GM04504 (cell line): Measurements from ENCODE around the gene FAM170A.

ENCODE experiments used
- DNase-seq: peaks from one replicate; pipeline ENCODE4 v3.0.0-alpha.2; 2012; ENCODE audit warnings: low read depth

Gene FAM170A, protein sequence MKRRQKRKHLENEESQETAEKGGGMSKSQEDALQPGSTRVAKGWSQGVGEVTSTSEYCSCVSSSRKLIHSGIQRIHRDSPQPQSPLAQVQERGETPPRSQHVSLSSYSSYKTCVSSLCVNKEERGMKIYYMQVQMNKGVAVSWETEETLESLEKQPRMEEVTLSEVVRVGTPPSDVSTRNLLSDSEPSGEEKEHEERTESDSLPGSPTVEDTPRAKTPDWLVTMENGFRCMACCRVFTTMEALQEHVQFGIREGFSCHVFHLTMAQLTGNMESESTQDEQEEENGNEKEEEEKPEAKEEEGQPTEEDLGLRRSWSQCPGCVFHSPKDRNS

DNA sequence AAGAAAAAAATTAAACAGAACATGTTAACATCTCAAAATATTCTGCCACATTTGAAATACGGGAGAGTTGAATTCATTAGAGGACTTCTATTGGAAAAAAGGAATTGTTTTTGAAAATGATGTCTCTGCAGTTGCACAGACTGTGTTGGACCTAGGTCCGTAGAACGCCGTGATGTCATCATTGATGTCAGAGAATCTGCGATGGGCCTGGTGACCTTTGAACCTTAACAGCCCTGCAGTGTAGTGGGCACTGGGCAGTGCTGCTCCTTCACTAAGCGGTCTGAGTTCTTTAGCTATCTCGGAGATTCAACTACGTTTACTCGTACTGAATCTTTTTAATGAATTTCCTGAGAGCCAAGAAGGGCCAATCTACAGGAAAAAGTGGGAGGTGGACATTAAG, at the start of gene FAM170A:
FAM170A (plus strand) TSS at position 220 of the 400 bp plus-strand sequence. CDS start 211 bp downstream, outside the sequence.
- no peak for DNase-seq

GRCh38 chr5:119582987-119583386, 46.4 kb upstream of the FAM170A start:
- DNase-seq: no peak

DNA sequence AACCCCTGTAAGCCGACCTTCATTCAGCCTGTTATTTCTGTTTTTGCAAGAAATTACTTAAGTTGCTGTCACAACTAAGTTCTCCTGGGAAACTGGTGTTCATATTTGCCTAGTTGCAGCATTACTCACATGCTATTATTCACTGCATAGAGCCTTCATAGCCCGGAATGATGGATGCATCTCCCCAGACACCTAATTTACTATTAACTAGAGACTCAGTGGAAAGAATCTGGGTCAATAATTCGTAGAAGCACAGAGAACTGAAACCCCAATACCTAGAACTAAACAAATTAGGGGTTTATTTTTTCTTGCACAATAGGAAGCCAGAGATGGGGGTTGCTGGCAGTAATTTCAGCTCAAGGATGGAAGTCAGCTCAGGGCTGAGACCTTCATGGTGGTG, 45.7 kb upstream of the FAM170A start:
- DNase-seq: no peak

- no peak for DNase-seq
Measured at GRCh38 chr5:119596046-119596445, 33.3 kb upstream of the FAM170A start.

GRCh38 chr5:119597728-119598298, 31.5 kb upstream of the FAM170A start:
- no peak for DNase-seq

DNA sequence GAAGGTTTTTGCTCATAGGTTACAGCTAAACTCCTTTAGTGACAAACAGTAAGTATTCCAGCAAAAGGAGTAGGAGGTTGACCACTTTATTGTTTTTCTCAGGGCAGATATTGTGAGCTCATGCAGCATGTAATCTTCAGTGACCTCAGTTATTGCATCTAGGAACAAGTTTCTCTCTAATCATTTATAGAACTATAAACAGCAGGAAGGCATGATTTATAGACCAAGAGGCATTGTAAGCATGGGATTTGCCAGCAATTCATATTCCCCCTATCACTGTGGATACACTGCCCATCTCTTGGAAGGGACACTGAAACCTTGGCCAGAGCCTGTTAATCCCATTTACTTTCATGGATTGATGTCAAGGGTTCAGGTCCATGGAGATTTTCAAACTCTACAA, 15.4 kb upstream of the FAM170A start:
- DNase-seq: no peak

- no peak for DNase-seq
Measured at GRCh38 chr5:119614838-119615237, 14.5 kb upstream of the FAM170A start.

- DNase-seq: no peak
Measured at GRCh38 chr5:119626086-119626485, 3.3 kb upstream of the FAM170A start.

DNA sequence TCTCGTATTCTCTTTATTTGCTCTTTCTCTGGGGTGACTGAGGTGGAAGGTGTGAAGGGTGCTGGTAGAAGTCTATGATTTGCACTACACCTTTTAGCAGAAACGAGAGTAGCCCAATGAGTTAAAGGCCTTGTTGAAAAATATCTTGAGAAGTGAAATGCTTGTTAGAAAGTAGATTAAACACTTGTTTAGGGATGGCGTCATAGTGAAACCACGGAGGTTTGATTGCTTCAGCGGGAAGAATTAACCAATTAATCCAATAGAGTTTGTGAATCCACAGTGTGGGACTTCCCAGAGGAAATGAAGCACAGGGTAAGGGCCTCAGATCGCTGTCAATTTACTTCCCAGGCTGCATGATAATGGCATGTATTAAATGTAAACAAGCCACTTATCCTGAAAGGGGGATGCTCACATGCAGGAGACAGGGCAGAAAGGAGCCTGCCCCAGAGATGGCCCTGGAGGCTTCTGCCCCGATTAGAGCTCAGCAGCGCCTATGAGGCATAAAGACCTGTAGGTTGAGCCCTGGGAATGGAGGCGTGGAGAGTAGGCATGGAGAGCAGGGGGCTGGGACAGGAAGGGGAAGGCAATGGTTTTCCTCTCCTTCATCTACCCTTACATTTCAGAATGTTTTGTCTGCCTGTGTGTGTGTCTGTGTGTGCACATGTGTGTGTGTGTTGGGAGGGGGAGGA, 1.5 kb downstream of the FAM170A start:
- no peak for DNase-seq

GRCh38 chr5:119631660-119632059, 2.3 kb downstream of the FAM170A start:
- DNase-seq: no peak

- no peak for DNase-seq
Measured at GRCh38 chr5:119651486-119651885, 22.1 kb downstream of the FAM170A start.

- DNase-seq: no peak
Measured at GRCh38 chr5:119655061-119655460, 25.7 kb downstream of the FAM170A start.

DNA sequence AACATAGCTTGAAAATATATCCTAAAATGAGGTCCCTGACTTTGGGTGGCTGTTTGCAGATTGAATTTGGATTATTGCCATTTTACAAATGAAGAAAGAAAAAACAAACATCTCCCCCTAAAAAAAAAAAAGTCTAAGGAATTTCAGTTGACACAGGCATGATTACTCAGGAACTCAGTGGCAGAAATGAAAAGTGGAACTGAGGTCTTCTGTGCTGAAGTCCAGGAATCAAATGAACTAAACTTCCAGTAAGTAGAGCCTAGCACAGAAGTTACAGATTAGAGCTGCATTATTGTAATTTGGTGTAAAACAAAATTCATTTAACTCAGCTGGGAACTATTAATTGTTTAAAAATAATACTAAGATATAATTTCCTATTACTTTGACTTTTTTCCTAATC, 26.7 kb downstream of the FAM170A start:
- DNase-seq: no peak

DNA sequence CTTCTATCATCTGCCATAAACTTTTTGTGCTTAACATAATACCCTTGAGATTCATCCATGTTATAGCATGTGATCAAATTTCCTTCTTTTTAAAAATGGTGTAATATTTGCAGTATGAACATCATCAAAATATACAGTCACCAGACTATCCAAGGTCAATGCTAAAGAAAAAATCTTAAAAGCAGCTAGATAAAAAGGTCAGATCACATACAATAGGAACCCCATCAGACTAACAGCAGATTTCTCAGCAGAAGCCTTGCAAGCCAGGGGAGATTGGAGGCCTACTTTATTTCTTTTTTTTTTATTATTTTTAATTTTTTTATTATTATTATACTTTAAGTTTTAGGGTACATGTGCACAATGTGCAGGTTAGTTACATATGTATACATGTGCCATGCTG, 37.2 kb downstream of the FAM170A start:
- DNase-seq: no peak

- no peak for DNase-seq
Measured at GRCh38 chr5:119678351-119679028, 49.1 kb downstream of the FAM170A start.

DNA sequence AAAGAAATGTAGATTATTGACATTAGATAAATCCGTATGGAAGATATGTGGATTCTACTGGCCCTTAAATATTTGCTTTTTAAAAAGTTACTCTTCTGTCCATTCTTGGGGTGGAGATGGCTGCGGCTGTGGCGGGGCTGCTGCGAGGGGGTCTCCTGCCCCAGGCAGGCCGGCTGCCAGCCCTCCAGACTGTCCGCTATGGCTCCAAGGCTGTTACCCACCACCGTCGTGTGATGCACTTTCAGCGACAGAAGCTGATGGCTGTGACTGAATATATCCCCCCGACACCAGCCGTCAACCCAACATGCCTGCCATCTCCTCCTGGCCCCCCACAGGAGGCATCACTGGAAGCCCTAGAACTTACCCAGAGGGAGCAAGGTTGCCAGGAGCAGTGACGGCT, 50.7 kb downstream of the FAM170A start:
- DNase-seq: no peak

- DNase-seq: no peak
Measured at GRCh38 chr5:119681734-119682133, 52.4 kb downstream of the FAM170A start.

DNA sequence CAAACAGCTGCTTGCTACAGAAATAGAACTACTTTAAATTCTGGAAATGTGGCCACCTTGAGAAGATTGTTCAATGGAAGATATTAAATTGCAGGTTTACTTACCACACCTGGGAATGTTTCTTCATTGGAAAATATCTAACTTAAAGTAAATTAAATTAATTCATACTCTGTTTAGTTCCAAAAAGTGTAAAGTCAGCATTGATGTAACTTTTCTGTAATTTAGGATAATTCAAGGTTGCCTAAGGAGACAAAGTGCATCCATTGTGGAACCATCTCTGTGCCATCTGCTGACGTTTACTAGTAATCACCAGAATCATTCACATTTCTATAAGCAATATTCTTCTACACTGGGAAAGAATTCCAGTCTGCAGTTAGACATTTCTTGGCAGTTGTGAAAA, 53.0 kb downstream of the FAM170A start:
- no peak for DNase-seq
